HEK293 (cell line): Measurements from ENCODE around the gene HEPHL1.

Experiments
- AEBP2 ChIP-seq: fragments of 450-650 bp; formaldehyde crosslinking; IDR thresholded peaks from 2 replicates; pipeline ENCODE4 v1.5.1; 2016; ENCODE audit warnings: missing biosample characterization, missing genetic modification characterization, borderline replicate concordance
- IKZF3 ChIP-seq: fragments of 450-650 bp; IDR thresholded peaks from 2 replicates; pipeline ENCODE4 v1.5.0; 2018; ENCODE audit warnings: missing biosample characterization, mild to moderate bottlenecking, missing genetic modification characterization, moderate library complexity
- KLF10 ChIP-seq: fragments of 450-650 bp; IDR thresholded peaks from 2 replicates; pipeline ENCODE4 v1.5.1; 2018; ENCODE audit warnings: missing biosample characterization, mild to moderate bottlenecking, missing genetic modification characterization
- KLF8 ChIP-seq: fragments of 450-650 bp; formaldehyde crosslinking; IDR thresholded peaks from 2 replicates; pipeline ENCODE4 v1.5.1; 2016; ENCODE audit warnings: missing biosample characterization, missing genetic modification characterization
- MZF1 ChIP-seq: fragments of 450-650 bp; formaldehyde crosslinking; IDR thresholded peaks from 2 replicates; pipeline ENCODE4 v1.5.1; 2017; ENCODE audit warnings: missing biosample characterization, missing genetic modification characterization, borderline replicate concordance
- SP2 ChIP-seq: fragments of 450-650 bp; formaldehyde crosslinking; IDR thresholded peaks from 2 replicates; pipeline ENCODE4 v1.5.1; 2016; ENCODE audit warnings: missing biosample characterization, missing genetic modification characterization
- ZBTB11 ChIP-seq: fragments of 450-650 bp; formaldehyde crosslinking; conservative IDR thresholded peaks from 2 replicates; pipeline ENCODE4 v1.5.1; 2016; ENCODE audit warnings: low read depth, missing biosample characterization, missing genetic modification characterization
- ZBTB8A ChIP-seq: fragments of 450-650 bp; formaldehyde crosslinking; IDR thresholded peaks from 2 replicates; pipeline ENCODE4 v1.5.1; 2016; ENCODE audit warnings: missing biosample characterization, missing genetic modification characterization
- ZFP3 ChIP-seq: fragments of 450-650 bp; formaldehyde crosslinking; IDR thresholded peaks from 2 replicates; pipeline ENCODE4 v1.5.1; 2016; ENCODE audit warnings: low read depth, missing biosample characterization, missing genetic modification characterization
- ZIC2 ChIP-seq: fragments of 450-650 bp; formaldehyde crosslinking; IDR thresholded peaks from 2 replicates; pipeline ENCODE4 v1.5.1; 2016; ENCODE audit warnings: missing biosample characterization, missing genetic modification characterization
- ZNF10 ChIP-seq: fragments of 450-650 bp; formaldehyde crosslinking; IDR thresholded peaks from 2 replicates; pipeline ENCODE4 v1.5.1; 2017; ENCODE audit warnings: missing biosample characterization, missing genetic modification characterization
- ZNF223 ChIP-seq: fragments of 450-650 bp; formaldehyde crosslinking; IDR thresholded peaks from 2 replicates; pipeline ENCODE4 v1.5.1; 2016; ENCODE audit warnings: missing biosample characterization, missing genetic modification characterization
- ZNF280C ChIP-seq: fragments of 450-650 bp; formaldehyde crosslinking; IDR thresholded peaks from 2 replicates; pipeline ENCODE4 v1.5.1; 2016; ENCODE audit warnings: missing biosample characterization, missing genetic modification characterization
- ZNF280D ChIP-seq: fragments of 450-650 bp; formaldehyde crosslinking; IDR thresholded peaks from 2 replicates; pipeline ENCODE4 v1.5.1; 2016; ENCODE audit warnings: missing biosample characterization, missing genetic modification characterization
- ZNF335 ChIP-seq: fragments of 450-650 bp; formaldehyde crosslinking; conservative IDR thresholded peaks from 2 replicates; pipeline ENCODE4 v1.5.1; 2016; ENCODE audit warnings: missing biosample characterization, missing genetic modification characterization
- ZNF341 ChIP-seq: fragments of 450-650 bp; formaldehyde crosslinking; IDR thresholded peaks from 2 replicates; pipeline ENCODE4; 2016; ENCODE audit warnings: low read depth, missing biosample characterization, missing genetic modification characterization
- ZNF366 ChIP-seq: fragments of 450-650 bp; formaldehyde crosslinking; conservative IDR thresholded peaks from 2 replicates; pipeline ENCODE4 v1.5.1; 2016; ENCODE audit warnings: missing biosample characterization, missing genetic modification characterization
- ZNF37A ChIP-seq: fragments of 450-650 bp; IDR thresholded peaks from 2 replicates; pipeline ENCODE4 v1.5.1; 2018; ENCODE audit warnings: missing biosample characterization, missing genetic modification characterization
- ZNF391 ChIP-seq: fragments of 450-650 bp; formaldehyde crosslinking; IDR thresholded peaks from 2 replicates; pipeline ENCODE4 v1.5.1; 2016; ENCODE audit warnings: low read depth, missing biosample characterization, missing genetic modification characterization, borderline replicate concordance
- ZNF549 ChIP-seq: fragments of 450-650 bp; IDR thresholded peaks from 2 replicates; pipeline ENCODE4 v1.5.1; 2018; ENCODE audit warnings: missing biosample characterization, missing genetic modification characterization, mild to moderate bottlenecking, inconsistent platforms, moderate library complexity
- ZNF561 ChIP-seq: fragments of 450-650 bp; IDR thresholded peaks from 2 replicates; pipeline ENCODE4 v1.5.1; 2018; ENCODE audit warnings: missing biosample characterization, missing genetic modification characterization, borderline replicate concordance
- ZNF626 ChIP-seq: fragments of 450-650 bp; sonication (Bioruptor Pico); formaldehyde crosslinking; IDR thresholded peaks from 2 replicates; pipeline ENCODE4 v1.5.1; 2018; ENCODE audit warnings: missing biosample characterization, missing genetic modification characterization, inconsistent platforms
- ZNF639 ChIP-seq: fragments of 450-650 bp; formaldehyde crosslinking; IDR thresholded peaks from 2 replicates; pipeline ENCODE4 v1.5.1; 2016; ENCODE audit warnings: missing biosample characterization, missing genetic modification characterization
- ZNF645 ChIP-seq: fragments of 450-650 bp; formaldehyde crosslinking; IDR thresholded peaks from 2 replicates; pipeline ENCODE4; 2016; ENCODE audit warnings: missing biosample characterization, missing genetic modification characterization
- ZNF654 ChIP-seq: fragments of 450-650 bp; formaldehyde crosslinking; IDR thresholded peaks from 2 replicates; pipeline ENCODE4 v1.5.1; 2016; ENCODE audit warnings: low read depth, missing biosample characterization, missing genetic modification characterization
- ZNF747 ChIP-seq: fragments of 450-650 bp; formaldehyde crosslinking; IDR thresholded peaks from 2 replicates; pipeline ENCODE4 v1.5.1; 2016; ENCODE audit warnings: missing biosample characterization, missing genetic modification characterization
- ZNF785 ChIP-seq: fragments of 450-650 bp; formaldehyde crosslinking; IDR thresholded peaks from 2 replicates; pipeline ENCODE4 v1.5.1; 2016; ENCODE audit warnings: missing biosample characterization, missing genetic modification characterization

Gene HEPHL1

GRCh38 chr11:94128746-94129511 is 107.8 kb downstream of the HEPHL1 start, which contains the start of gene PANX1 (continued):
- TF ChIP-seq ZBTB11, result peak; percentile 84
- TF ChIP-seq ZFP3, result no peak
- no peak for TF ChIP-seq ZNF645
- no peak for TF ChIP-seq ZNF280C (tag by site-specific recombination)
- TF ChIP-seq ZNF280D, result no peak
- no peak for TF ChIP-seq AEBP2
- TF ChIP-seq ZNF654 (tag by site-specific recombination), result no peak
- peak; percentile 91 for TF ChIP-seq KLF8 (tag by site-specific recombination)
- TF ChIP-seq KLF10 (tag by site-specific recombination), result peak; percentile 91
- peak; percentile 48 for TF ChIP-seq SP2 (tag by site-specific recombination)
- no peak for TF ChIP-seq ZNF37A
- no peak for TF ChIP-seq ZNF366 (tag by site-specific recombination)
- TF ChIP-seq ZNF639 (tag by site-specific recombination), result no peak
- no peak for TF ChIP-seq ZNF10
- TF ChIP-seq IKZF3 (tag by site-specific recombination), result no peak
- TF ChIP-seq ZNF341 (tag by site-specific recombination), result peak; percentile 51
- TF ChIP-seq ZIC2 (tag by site-specific recombination), result peak; percentile 52; the same call in 1 of the 2 replicates
- no peak for TF ChIP-seq ZNF223
- TF ChIP-seq ZNF561 (tag by site-specific recombination), result peak; percentile 61; the same call in 1 of the 2 replicates
- no peak for TF ChIP-seq ZNF747 (tag by site-specific recombination)
- TF ChIP-seq ZNF626 (tag by site-specific recombination), result no peak
- peak; percentile 10 for TF ChIP-seq ZBTB8A (tag by site-specific recombination)
- peak; percentile 7; the same call in 1 of the 2 replicates for TF ChIP-seq MZF1 (tag by site-specific recombination)
- TF ChIP-seq ZNF391 (tag by site-specific recombination), result 0 out of 2 replicates have a peak, but pooled peaks have one; percentile 11
- TF ChIP-seq ZNF549 (tag by site-specific recombination), result no peak
- no peak for TF ChIP-seq ZNF785 (tag by site-specific recombination)
- TF ChIP-seq ZNF335 (tag by site-specific recombination), result peak; percentile 80
